Activated gamma-delta T cell treated with Interleukin-2 at 50 U/mL for 16 hours (primary cell): ENCODE data around the gene UBE3C.

Experiments
- DNase-seq: peaks from one replicate; pipeline ENCODE4 v3.0.0-alpha.2; 2020

The UBE3C gene

GRCh38 chr7:157183832-157184231 lies 45.1 kb downstream of the UBE3C start:
- no peak for DNase-seq

- no peak for DNase-seq
Measured at GRCh38 chr7:157188091-157188665, 49.5 kb downstream of the UBE3C start.

GRCh38 chr7:157189405-157189804 lies 50.7 kb downstream of the UBE3C start:
- no peak for DNase-seq

GRCh38 chr7:157192861-157193260 lies 54.1 kb downstream of the UBE3C start:
- DNase-seq, result no peak

- no peak for DNase-seq
Measured at GRCh38 chr7:157193274-157193673, 54.5 kb downstream of the UBE3C start.

DNA sequence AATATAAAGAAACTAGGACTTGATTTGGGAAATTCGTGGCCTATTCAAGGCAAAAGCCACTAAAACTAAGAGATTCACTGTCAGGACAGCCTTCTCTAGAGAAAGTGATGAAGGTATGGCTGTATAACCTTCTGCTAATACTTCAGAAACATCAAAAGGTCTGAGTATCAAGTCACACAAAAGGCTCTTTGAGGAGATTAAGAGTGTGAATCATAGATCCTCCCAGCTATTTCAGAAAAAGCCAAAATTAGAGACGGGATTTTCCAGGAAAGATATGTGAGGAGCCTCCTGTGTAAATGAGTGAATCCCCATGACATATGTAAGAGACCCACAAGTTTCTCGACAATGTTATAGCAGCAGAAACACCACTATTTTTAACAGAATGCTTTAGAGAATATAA lies 56.2 kb downstream of the UBE3C start:
- DNase-seq, result no peak

DNA sequence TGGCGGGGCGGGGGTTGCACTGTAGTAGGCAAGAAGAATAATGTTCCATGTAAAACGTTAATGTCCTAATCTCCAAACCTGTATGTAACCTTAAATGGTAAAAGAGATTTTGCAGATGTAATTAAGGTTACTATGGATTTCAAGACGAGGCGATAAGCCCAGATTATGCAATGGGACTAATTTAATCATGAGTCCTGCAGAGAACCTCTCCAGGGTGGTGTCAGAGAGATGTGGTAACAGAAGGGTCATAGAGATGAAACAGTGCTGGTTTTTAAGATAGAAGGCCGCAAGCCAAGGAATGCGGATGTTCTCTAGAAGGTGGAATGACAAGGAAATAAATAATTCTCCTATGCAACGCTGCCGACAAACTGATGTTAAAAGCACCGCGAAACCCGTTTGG lies 57.1 kb downstream of the UBE3C start:
- DNase-seq, result no peak

GRCh38 chr7:157204134-157204533 lies 65.4 kb downstream of the UBE3C start:
- no peak for DNase-seq

DNA sequence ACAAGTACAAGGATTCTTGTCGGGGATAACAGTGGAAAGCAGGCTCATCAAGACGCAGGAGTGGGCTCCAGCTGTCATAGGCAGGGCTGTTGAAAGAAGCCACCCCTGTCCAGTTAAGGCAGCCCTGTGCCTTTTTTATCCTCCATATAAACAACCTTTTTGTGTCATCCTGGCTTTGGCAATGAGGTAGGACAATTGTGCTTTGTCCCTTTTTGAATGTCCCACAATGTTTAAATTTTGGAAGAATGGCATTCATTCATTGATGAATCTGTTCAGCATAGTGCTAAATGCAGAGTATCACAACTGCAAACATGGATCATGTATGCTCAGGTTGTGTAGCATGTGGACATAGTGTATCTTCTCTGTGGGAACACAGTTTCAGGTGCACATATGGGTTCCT lies 66.7 kb downstream of the UBE3C start:
- DNase-seq, result no peak

- no peak for DNase-seq
Measured at GRCh38 chr7:157208571-157209413, 70.1 kb downstream of the UBE3C start.

- no peak for DNase-seq
Measured at GRCh38 chr7:157210682-157211081, 72.0 kb downstream of the UBE3C start.

GRCh38 chr7:157211690-157212089 lies 73.0 kb downstream of the UBE3C start:
- no peak for DNase-seq

DNA sequence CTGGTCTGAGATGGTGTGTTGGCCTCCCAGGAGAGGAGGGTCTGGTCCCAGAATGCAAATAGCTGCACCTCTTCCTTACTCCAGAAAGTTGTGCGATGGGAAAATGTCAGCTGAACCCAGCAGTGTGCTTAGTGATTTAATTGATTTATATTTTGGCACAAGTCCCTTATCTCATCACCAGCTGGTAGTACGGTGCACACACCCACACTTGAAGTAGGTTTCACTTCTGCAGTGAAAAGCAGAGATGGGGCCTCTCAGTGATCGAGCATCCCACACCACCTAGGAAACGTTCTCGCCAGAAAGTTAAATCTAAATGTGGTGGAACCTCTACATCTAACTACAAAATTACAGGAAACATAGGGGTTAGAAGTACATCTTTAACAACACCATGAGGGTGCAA lies 80.4 kb downstream of the UBE3C start:
- no peak for DNase-seq

DNA sequence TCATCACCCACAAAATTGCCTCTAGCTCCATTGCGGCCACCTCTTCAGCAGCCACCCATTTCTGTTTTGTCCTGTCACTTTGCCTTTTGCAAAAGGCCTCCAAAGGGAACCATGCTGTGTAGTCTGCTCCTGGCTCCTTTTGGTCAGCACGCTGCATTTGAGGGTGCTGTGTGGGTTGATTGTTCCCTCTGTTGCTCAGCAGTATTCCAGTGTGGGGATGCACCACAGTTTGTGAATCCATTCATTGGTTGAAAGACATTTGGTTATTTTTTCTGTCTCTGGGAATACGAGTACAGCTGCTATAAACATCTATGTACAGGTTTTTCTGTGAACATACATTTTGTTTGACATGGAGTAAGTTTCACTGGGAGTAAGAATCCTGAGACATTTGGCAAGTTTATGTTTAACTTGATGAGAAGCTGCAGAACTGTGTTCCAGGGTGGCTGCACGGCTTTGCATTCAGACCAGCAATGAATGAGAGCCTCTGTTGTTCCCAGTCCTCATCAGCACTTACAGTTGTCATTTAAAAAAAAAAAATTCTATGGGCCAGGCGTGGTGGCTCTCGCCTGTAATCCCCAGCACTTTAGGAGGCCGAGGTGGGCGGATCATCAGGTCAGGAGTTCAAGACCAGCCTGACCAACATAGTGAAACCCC lies 82.3 kb downstream of the UBE3C start:
- no peak for DNase-seq

GRCh38 chr7:157222687-157223086 lies 84.0 kb downstream of the UBE3C start:
- no peak for DNase-seq

GRCh38 chr7:157224627-157225026 lies 85.9 kb downstream of the UBE3C start:
- DNase-seq, result no peak

GRCh38 chr7:157228864-157229422 lies 90.2 kb downstream of the UBE3C start:
- DNase-seq, result peak; percentile 14

GRCh38 chr7:157233677-157234076 lies 95.0 kb downstream of the UBE3C start:
- no peak for DNase-seq

DNA sequence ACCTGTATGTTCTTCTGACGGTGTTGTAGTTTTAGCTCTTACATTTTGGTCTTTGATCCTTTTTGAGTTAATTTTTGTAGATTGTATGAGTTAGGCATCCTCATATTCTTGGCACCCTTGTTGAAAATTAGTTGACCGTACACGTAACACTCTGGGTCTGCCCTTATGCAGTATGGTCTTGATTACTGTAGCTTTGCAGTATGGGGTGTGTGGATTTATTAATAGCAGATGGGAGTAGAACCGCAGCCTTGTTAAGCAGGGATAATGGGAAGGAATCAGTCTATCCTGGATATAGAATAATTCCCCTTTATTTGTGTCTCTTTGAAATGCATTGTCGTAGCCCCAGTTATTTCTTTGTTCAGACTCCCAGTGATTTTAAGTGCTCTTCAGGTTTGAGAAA lies 95.5 kb downstream of the UBE3C start:
- no peak for DNase-seq

DNA sequence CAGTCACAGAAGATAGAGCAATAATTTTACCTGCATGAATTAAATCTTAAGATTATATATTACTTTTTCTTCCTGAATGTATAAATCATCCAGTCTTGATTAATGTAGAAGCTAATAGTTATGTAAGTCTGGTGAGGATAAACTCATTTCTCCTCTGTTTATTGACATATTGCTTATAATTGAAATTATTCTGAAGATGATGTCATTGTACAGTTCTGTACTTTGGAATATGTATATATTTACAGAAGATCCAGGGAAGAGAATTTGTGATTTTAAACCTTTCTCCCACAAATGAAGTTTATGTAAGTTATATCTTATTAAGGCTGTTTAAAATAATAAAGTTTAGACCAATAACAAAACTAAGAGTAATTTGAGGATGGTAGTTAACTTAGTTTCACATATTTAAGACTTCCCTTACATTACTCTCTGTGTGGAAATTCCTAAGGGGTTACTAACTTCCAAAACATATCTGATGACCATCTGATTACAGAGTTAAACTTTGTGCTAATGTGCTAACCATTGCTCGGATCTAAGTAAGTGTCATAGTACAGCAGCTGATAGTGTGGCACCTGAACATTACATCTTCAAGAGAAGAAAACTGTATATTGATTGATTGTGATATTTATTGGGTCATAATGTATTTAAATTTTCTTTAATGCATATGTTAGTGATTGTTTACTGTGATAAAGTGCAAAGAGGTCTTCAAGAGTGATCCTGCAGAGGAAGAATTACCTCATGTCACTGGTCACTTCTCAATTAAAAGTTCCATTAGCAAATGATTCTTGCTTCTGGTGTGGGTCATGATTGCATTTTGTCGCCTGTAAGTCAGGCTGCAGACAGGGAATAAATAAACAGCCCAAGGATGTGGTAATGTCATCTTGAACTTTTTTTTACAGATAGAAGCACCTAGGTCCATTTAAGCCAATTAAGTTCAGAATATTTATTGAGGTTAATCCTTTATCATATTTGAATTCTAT lies 96.9 kb downstream of the UBE3C start:
- no peak for DNase-seq

- DNase-seq, result no peak
Measured at GRCh38 chr7:157238087-157238486, 99.4 kb downstream of the UBE3C start.

DNA sequence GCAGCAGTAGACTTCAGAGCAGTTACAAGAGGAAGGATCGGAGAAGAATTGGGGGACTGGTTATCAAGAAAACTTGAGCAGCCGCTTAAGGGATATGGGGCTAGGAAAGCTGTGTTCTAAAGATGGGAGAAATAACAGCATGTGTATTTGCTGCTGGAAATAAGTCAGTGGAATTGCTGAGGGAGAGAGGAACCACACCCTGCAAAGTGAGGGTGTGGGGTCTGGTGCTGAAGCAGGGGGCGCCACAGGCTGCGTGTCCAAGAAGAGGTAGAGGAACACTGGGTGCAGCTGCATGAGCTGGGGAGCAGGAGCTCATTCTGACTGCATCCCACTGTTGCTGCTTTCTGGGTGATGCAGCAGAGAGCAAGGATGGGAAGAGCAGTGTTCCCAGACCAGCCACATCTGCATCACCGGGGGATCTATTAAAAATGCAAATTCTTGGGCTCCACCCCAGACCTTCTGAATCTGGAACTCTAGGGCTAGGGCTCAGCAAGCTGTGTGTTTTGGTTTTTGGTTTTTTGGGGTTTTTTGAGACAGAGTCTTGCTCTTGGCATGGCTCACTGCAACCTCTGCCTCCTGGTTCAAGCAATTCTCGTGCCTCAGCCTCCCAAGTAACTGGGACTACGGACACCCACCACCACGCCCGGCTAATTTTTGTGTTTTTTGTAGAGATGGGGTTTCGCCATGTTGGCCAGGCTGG lies 101.0 kb downstream of the UBE3C start:
- no peak for DNase-seq
